GM13976 (cell line): ENCODE data around the gene INTS4.
"Not testable (repeated sequence)": the region's sequence is repeated elsewhere in the genome, so short reads cannot be mapped to it uniquely, and the experiment has no call there.

Experiments used
- DNase-seq: peaks from one replicate; pipeline ENCODE4 v3.0.0; 2012; ENCODE audit warnings: low spot score
- in situ Hi-C: fragments of 300-500 bp; cut with MboI; formaldehyde crosslinking; loops from one replicate; pipeline ENCODE4 v1.12.0; 2022; ENCODE audit warnings: low sequenced_read_pairs, mixed read lengths, inconsistent platforms; ENCODE audit not compliant: unreplicated experiment
- TF ChIP-seq, protein P1 (sequence below): IDR thresholded peaks from 2 replicates; pipeline ENCODE4 v1.5.1; 2012; ENCODE audit warnings: borderline replicate concordance, mild to moderate bottlenecking; ENCODE audit not compliant: insufficient read depth; ENCODE audit errors: extremely low read depth, missing control alignments, control extremely low read depth

The INTS4 gene

DNA sequence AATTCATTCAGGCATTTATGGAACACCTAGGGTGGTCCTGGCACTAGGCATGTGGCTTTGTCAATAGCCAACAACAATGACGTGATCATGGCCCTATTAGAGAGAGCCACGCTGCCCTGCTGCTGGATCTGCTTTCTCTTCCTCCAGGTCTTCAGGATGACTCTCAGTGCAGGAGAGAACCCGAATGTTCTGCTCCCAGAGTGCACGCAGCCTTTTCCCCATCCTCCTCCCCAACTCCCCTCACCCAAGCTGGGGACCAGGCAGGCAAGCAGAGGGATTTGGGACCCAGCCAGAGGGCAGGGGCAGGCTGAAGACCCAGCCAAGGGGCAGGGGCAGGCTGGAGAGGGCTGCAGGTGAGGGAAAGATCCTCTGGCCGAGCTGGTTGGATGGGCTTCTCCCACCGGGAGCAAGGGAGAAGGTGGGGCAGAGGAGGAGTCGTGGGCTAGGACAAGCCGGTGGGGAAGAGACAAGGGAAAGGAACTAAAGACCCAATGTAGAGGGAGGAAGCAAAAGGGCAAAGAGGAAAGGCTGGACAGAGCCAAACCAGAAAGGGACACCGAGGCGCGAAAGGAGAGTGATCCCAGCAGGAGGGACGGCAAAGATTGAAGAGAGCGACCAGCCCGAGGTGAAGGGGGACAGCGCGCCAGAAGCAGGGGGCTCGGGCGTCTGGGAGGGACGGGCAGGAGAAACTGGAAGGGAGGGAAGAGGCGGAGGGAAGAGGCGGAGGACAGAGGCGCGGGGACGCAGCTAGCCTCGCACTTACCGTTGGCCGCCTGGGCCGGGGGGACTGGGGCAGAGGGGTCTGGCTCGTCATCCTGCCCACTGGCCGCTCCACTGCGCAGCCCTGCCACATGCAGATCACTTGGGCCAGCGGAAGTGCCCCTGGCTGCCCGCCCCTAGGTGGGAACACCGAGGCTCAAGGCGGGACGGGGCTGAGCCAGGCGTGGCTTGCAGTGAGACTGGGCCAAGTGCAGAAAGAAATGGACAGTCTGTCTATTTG lies 28.2 kb upstream of the INTS4 start, which contains the start of gene KCTD14:
Gene KCTD14 (minus strand): TSS at position 880 of the 1,000 bp plus-strand sequence. CDS start 27 bp downstream, at position 853.
- in situ Hi-C loops, result no loop called here
- TF ChIP-seq, protein P1, sequence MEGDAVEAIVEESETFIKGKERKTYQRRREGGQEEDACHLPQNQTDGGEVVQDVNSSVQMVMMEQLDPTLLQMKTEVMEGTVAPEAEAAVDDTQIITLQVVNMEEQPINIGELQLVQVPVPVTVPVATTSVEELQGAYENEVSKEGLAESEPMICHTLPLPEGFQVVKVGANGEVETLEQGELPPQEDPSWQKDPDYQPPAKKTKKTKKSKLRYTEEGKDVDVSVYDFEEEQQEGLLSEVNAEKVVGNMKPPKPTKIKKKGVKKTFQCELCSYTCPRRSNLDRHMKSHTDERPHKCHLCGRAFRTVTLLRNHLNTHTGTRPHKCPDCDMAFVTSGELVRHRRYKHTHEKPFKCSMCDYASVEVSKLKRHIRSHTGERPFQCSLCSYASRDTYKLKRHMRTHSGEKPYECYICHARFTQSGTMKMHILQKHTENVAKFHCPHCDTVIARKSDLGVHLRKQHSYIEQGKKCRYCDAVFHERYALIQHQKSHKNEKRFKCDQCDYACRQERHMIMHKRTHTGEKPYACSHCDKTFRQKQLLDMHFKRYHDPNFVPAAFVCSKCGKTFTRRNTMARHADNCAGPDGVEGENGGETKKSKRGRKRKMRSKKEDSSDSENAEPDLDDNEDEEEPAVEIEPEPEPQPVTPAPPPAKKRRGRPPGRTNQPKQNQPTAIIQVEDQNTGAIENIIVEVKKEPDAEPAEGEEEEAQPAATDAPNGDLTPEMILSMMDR, result no peak

DNA sequence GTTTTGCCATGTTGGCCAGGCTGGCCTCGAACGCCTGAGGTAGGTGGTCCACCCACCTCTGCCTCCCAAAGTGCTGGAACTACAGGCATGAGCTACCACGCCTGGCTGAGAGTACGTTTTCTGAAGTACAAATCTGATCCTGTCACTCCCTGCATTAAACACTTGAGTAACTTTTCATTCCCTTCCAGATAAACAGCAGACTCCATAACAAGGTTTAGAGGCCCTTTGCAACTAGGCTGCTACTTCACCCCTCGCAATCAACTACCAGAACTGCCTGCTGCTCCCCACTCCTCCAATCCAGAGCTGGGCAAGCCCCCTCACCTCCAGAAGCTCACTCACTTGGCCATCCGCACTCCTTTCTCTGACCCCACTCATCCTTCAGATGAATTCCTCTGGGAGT lies 27.1 kb upstream of the INTS4 start:
- no peak for DNase-seq
- TF ChIP-seq, protein P1, result no peak
- in situ Hi-C loops, result no loop called here

More for the DNA sequence above, 28.2 kb upstream of the INTS4 start, which contains the start of gene KCTD14:
- no peak for DNase-seq

DNA sequence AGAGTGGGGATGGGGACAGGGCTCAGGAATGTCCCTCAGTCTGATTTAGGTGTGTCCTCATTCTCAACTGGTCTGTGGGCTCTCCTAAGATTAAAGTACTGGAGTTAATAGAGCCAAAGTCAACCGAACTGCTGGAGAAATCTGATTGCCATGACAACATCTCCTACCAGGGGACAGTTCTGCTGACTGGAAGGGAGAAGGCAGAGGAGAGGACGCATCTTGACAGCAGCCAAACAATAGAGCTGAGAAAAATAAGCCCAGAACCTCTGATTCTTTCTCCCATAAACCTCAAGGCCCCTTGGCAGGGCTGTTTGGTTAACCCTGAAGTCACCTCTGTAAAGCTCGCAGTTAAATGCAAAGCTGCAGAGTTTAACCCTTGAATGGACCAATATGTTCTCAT lies 25.8 kb upstream of the INTS4 start:
- in situ Hi-C loops, result no loop called here
- no peak for DNase-seq
- TF ChIP-seq, protein P1, result no peak

DNA sequence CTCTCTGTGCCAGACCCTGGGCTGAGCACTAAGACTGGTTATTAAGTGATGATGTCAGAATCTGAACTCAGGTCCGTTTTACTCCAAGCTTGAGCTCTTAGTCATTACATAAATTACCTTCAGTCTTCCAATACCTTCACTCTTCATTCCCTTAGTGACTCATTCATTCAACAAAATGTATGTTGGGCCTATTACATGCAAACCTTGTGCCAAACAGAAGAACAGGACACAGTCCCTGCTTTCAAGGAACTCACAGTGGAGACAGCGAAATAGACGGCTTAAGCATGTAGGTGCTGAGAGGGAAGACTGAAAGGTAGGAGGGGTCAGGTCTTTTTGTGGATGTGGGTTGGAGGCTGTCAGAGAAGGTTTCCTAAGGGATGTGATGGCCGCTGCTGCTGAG lies 25.3 kb upstream of the INTS4 start:
- TF ChIP-seq, protein P1, result no peak
- no peak for DNase-seq
- in situ Hi-C loops, result no loop called here

DNA sequence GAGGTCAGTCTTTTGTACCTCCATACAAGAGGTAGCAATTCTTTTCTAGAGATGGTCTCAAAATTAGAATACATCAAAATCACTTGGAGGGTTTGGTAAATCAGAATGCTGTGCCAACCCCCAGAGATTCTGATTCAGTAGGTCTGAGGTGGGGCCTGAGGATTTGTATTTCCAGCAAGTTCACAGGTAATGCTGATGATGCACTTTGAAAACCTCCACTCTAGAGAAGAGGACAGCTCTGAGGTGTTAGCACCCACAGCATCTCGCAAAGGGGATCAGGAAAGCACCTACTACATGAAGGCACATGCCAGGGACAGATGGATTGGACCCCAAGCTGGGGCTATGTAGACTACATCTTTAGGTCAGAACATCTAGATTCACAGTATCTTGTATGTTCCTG lies 21.4 kb upstream of the INTS4 start:
- in situ Hi-C loops, result no loop called here
- DNase-seq, result no peak
- TF ChIP-seq, protein P1, result no peak

DNA sequence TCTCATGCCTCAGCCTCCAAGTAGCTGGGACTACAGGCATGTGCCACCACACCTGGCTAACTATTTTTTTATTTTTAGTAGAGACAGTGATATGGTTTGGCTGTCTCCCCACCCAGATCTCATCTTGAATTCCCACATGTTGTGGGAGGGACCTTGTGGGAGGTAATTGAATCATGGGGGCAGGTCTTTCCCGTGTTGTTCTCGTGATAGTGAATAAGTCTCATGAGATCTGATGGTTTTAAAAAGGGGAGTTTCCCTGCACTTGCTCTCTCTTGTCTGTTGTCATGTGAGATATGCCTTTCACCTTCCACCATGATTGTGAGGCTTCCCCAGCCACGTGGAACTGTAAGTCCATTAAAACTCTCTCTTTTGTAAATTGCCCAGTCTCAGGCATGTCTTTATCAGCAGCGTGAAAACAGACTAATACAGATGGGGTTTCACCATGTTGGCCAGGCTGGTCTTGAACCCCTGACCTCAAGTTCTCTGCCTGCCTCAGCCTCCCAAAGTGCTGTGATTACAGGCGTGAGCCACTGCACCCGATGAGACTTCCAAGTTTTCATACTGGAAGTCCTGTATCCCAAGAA lies 20.6 kb upstream of the INTS4 start:
- DNase-seq, in situ Hi-C loops: not testable (repeated sequence)

DNA sequence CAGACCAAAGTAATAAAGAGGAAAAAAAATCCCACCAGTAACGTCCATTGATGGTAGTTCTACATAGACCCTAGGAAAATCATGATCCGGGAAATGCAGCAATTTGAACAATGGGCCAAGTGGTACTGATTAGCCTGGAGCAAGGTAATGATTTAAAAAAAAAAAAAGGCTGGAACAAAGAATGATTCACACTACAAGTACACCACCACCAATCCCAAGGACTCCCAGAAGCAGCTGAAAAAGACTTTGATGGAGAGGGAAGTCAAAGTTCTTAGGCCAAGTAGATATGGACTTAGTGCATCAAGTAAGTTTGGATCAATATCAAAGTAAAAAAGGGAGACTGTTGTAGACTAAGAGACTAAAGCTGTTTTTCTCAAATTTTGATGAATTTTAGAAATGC lies 16.8 kb upstream of the INTS4 start:
- in situ Hi-C loops, result no loop called here
- TF ChIP-seq, protein P1, result no peak
- no peak for DNase-seq
